ENCODE data around the gene CHST15.

CHST15 gene

DNA sequence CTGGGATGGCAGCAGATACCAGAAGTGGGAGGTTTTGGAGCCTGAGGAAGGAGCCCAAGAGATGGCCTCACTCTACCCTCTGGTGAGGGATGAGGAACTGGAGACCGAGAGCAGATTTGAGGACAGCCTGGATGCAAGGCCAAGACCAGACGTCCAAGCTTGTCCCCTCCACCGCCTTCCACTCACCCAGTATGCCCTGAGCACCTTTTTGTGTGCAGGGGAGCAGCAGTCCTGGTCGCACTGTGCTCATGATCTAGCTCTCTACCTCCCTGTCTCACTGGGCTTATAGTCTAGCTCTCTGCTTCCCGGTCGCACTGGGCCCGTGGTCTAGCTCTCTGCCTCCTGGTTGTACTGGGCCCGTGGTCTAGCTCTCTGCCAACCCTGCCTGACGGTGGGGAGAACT is 33.6 kb upstream of the CHST15 start:
- TF ChIP-seq SPI1 (IDR thresholded peaks at IDR 0.05; ENCODE audit: borderline replicate concordance, low read depth) (no peak), POLR2AphosphoS5 (IDR thresholded peaks at IDR 0.05; ENCODE audit: low read depth) (no peak), GABPA (IDR thresholded peaks at IDR 0.05; ENCODE audit: low read depth) (no peak)
- TF ChIP-seq, protein P1, sequence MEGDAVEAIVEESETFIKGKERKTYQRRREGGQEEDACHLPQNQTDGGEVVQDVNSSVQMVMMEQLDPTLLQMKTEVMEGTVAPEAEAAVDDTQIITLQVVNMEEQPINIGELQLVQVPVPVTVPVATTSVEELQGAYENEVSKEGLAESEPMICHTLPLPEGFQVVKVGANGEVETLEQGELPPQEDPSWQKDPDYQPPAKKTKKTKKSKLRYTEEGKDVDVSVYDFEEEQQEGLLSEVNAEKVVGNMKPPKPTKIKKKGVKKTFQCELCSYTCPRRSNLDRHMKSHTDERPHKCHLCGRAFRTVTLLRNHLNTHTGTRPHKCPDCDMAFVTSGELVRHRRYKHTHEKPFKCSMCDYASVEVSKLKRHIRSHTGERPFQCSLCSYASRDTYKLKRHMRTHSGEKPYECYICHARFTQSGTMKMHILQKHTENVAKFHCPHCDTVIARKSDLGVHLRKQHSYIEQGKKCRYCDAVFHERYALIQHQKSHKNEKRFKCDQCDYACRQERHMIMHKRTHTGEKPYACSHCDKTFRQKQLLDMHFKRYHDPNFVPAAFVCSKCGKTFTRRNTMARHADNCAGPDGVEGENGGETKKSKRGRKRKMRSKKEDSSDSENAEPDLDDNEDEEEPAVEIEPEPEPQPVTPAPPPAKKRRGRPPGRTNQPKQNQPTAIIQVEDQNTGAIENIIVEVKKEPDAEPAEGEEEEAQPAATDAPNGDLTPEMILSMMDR (IDR thresholded peaks at IDR 0.05; ENCODE audit: insufficient read depth, low read length) = no peak
- TF ChIP-seq, protein P2, sequence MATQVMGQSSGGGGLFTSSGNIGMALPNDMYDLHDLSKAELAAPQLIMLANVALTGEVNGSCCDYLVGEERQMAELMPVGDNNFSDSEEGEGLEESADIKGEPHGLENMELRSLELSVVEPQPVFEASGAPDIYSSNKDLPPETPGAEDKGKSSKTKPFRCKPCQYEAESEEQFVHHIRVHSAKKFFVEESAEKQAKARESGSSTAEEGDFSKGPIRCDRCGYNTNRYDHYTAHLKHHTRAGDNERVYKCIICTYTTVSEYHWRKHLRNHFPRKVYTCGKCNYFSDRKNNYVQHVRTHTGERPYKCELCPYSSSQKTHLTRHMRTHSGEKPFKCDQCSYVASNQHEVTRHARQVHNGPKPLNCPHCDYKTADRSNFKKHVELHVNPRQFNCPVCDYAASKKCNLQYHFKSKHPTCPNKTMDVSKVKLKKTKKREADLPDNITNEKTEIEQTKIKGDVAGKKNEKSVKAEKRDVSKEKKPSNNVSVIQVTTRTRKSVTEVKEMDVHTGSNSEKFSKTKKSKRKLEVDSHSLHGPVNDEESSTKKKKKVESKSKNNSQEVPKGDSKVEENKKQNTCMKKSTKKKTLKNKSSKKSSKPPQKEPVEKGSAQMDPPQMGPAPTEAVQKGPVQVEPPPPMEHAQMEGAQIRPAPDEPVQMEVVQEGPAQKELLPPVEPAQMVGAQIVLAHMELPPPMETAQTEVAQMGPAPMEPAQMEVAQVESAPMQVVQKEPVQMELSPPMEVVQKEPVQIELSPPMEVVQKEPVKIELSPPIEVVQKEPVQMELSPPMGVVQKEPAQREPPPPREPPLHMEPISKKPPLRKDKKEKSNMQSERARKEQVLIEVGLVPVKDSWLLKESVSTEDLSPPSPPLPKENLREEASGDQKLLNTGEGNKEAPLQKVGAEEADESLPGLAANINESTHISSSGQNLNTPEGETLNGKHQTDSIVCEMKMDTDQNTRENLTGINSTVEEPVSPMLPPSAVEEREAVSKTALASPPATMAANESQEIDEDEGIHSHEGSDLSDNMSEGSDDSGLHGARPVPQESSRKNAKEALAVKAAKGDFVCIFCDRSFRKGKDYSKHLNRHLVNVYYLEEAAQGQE (IDR thresholded peaks at IDR 0.05; ENCODE audit: insufficient replicate concordance, low read depth) = no peak
- H3K27ac ChIP-seq (replicated peaks) = no peak overlapping the region

DNA sequence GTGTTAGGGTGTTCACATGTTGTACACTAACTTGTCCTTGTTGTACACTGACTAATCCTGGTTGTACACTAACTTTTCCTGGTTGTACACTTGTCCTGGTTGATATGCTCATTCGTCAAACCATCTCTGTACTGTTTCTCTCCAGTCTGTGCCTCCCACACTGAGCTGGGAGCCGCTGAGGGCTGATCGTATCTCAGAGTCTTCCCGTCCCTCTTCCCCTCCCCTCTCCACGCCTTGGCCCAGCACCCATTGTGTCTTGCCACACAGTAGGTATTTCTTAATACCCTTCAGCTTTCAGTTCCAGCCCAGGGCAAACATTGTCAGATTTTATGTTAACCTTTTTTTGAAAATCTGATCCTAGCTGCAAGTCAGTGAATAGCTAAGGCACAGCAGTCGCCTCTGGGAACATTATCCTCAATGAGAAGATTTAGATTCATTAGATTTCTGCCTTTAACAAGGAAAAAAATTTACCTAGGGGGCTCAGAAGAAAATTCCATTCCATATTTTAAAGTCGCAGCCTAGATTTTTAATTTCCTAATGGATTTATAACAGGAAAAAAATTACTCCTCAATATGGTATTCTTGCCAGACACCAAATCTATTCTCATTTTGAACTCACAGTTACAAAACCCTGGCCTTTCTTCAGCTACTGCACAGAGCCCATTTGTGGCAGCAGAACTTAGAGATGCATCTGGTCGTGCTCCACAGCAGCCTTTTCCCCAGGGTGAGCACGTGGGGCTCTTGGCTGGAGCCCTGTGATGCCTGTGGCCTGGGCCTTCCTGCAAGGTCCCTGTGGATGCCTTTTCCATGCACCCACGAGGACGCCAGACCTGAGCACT is 33.0 kb upstream of the CHST15 start:
- Histone ChIP-seq H3K27me3 (ENCODE audit: insufficient read depth, poor library complexity, severe bottlenecking) (no peaks in the 10 kb centered on the region), H3K27ac (replicated peaks) (no peak overlapping the region), H3K4me3 (replicated peaks; ENCODE audit: insufficient read depth, low read length) (no peak overlapping the region)
- no peak for DNase-seq (ENCODE audit: low read depth in 1 of 2, low spot score in 1 of 2)
- no peak for TF ChIP-seq GABPA (IDR thresholded peaks at IDR 0.05; ENCODE audit: low read depth)
- TF ChIP-seq, protein P1 (IDR thresholded peaks at IDR 0.05; ENCODE audit: insufficient read depth, low read length) = no peak
- TF ChIP-seq POLR2AphosphoS5 (IDR thresholded peaks at IDR 0.05; ENCODE audit: low read depth) = no peak
- no peak for TF ChIP-seq SPI1 (IDR thresholded peaks at IDR 0.05; ENCODE audit: borderline replicate concordance, low read depth)
- TF ChIP-seq, protein P2 (IDR thresholded peaks at IDR 0.05; ENCODE audit: insufficient replicate concordance, low read depth) = no peak

More for the DNA sequence above, 33.6 kb upstream of the CHST15 start:
- no peaks in the 10 kb centered on the region for H3K27me3 ChIP-seq (ENCODE audit: insufficient read depth, poor library complexity, severe bottlenecking)
- H3K4me3 ChIP-seq (replicated peaks; ENCODE audit: insufficient read depth, low read length) = no peak overlapping the region
- DNase-seq (ENCODE audit: low read depth in 1 of 2, low spot score in 1 of 2) = no peak

DNA sequence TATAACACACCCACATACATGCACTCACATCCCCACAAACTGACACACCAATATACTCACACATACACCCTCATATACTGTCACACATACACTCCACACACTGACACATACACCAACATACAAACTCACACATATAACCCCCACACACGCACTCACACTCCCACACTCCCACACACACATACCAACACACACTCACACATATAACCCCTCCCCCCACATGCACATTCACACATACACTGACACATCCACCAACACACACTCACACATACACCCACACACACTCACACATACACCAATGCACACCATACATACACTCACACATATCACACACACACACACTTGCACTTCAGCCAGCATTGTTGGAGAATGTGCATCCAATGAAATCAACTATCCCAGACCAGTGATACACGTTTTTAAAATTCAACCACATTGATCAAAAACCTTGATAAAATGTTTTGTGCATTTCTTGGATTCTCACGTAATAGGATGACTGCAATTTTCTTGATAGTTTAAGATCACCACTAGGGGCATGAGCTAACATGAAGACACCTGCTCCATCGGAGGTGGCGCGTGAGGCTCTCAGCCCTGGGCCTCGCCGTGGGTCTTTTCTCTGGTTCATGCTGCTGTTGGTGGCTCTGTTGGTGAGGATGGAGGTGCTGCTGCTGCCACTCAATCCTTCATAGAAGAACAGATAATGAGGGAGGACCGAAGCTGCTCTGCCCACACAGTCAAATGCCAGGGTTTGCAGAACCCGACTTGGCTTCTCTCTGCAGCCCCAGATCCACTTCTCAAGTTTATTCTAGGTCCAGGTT is 32.1 kb upstream of the CHST15 start:
- Histone ChIP-seq H3K4me3 (replicated peaks; ENCODE audit: insufficient read depth, low read length) (no peak overlapping the region), H3K27ac (replicated peaks) (no peak overlapping the region), H3K27me3 (ENCODE audit: insufficient read depth, poor library complexity, severe bottlenecking) (no peaks in the 10 kb centered on the region)
- TF ChIP-seq SPI1 (IDR thresholded peaks at IDR 0.05; ENCODE audit: borderline replicate concordance, low read depth) (no peak), GABPA (IDR thresholded peaks at IDR 0.05; ENCODE audit: low read depth) (no peak), POLR2AphosphoS5 (IDR thresholded peaks at IDR 0.05; ENCODE audit: low read depth) (no peak)
- TF ChIP-seq, protein P2 (IDR thresholded peaks at IDR 0.05; ENCODE audit: insufficient replicate concordance, low read depth) = no peak
- TF ChIP-seq, protein P1 (IDR thresholded peaks at IDR 0.05; ENCODE audit: insufficient read depth, low read length) = no peak
- DNase-seq (ENCODE audit: low read depth in 1 of 2, low spot score in 1 of 2) = no peak
